A549 (cell line): ENCODE measurements around the gene POP5.
"Not testable (repeated sequence)": the region's sequence is repeated elsewhere in the genome, so short reads cannot be mapped to it uniquely, and the experiment has no call there.

Experiments used
- CHD2 ChIP-seq: fragments of 150-350 bp; IDR thresholded peaks from 2 replicates; pipeline ENCODE4 v1.6.1; 2014; ENCODE audit warnings: low read length; ENCODE audit not compliant: partially characterized antibody
- CTCF ChIP-seq: fragments of >200 bp; sonication (Bioruptor Twin); formaldehyde crosslinking; IDR thresholded peaks from 3 replicates; pipeline ENCODE4 v1.5.1; 2016
- EP300 ChIP-seq, 2 experiments: fragments of >200 bp; sonication (Bioruptor Twin); formaldehyde crosslinking; IDR thresholded peaks; 2 replicates in 1 of 2; 3 replicates in 1 of 2; pipeline ENCODE4 v1.6.1; 2016 to 2017
- NFE2L2 ChIP-seq: fragments of 150-350 bp; conservative IDR thresholded peaks from 2 replicates; pipeline ENCODE4 v1.6.1; 2014; ENCODE audit warnings: low read length
- POLR2A ChIP-seq: IDR thresholded peaks from 2 replicates; pipeline ENCODE4 v1.6.1; 2012; ENCODE audit warnings: mild to moderate bottlenecking, low read length
- POLR2AphosphoS2 ChIP-seq: conservative IDR thresholded peaks from 2 replicates; pipeline ENCODE4 v1.6.1; 2012; ENCODE audit warnings: low read length, improper control_type of control experiment, inconsistent platforms
- RAD21 ChIP-seq, 2 experiments: fragments of >200 bp in 1 of 2; sonication (Bioruptor Twin) in 1 of 2; formaldehyde crosslinking in 1 of 2; IDR thresholded peaks in 1 of 2; conservative IDR thresholded peaks in 1 of 2; 2 replicates in 1 of 2; 3 replicates in 1 of 2; pipeline ENCODE4 v1.6.1; 2012 to 2018; ENCODE audit warnings: inconsistent platforms in 1 of 2
- ZSCAN20 ChIP-seq: fragments of 250-450 bp; sonication (Bioruptor Pico); IDR thresholded peaks from 2 replicates; pipeline ENCODE4 v1.8.0; 2022; ENCODE audit warnings: mild to moderate bottlenecking, moderate library complexity

- not testable (repeated sequence) for TF ChIP-seq CHD2; EP300 (IDR thresholded peaks at IDR 0.05); POLR2A; ZSCAN20 (CRISPR knock-in tag); CTCF; NFE2L2; POLR2AphosphoS2; RAD21 (conservative IDR thresholded peaks at IDR 0.05 in 1 of 2, IDR thresholded peaks at IDR 0.05 in 1 of 2)
Measured at GRCh38 chr12:120617767-120618166, 36.6 kb upstream of the POP5 start.
